SHP77 treated with DMSO at 0.1 percent for 48 hours (cell line): ENCODE results near the gene TPRN.
"Not testable (repeated sequence)": the region's sequence is repeated elsewhere in the genome, so short reads cannot be mapped to it uniquely, and the experiment has no call there.

Source experiments
- DNase-seq: peaks from one replicate; lab custom pipeline; 2025; lab: John Stamatoyannopoulos, UW

The TPRN gene, protein sequence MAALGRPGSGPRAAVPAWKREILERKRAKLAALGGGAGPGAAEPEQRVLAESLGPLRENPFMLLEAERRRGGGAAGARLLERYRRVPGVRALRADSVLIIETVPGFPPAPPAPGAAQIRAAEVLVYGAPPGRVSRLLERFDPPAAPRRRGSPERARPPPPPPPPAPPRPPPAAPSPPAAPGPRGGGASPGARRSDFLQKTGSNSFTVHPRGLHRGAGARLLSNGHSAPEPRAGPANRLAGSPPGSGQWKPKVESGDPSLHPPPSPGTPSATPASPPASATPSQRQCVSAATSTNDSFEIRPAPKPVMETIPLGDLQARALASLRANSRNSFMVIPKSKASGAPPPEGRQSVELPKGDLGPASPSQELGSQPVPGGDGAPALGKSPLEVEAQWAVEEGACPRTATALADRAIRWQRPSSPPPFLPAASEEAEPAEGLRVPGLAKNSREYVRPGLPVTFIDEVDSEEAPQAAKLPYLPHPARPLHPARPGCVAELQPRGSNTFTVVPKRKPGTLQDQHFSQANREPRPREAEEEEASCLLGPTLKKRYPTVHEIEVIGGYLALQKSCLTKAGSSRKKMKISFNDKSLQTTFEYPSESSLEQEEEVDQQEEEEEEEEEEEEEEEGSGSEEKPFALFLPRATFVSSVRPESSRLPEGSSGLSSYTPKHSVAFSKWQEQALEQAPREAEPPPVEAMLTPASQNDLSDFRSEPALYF

DNA sequence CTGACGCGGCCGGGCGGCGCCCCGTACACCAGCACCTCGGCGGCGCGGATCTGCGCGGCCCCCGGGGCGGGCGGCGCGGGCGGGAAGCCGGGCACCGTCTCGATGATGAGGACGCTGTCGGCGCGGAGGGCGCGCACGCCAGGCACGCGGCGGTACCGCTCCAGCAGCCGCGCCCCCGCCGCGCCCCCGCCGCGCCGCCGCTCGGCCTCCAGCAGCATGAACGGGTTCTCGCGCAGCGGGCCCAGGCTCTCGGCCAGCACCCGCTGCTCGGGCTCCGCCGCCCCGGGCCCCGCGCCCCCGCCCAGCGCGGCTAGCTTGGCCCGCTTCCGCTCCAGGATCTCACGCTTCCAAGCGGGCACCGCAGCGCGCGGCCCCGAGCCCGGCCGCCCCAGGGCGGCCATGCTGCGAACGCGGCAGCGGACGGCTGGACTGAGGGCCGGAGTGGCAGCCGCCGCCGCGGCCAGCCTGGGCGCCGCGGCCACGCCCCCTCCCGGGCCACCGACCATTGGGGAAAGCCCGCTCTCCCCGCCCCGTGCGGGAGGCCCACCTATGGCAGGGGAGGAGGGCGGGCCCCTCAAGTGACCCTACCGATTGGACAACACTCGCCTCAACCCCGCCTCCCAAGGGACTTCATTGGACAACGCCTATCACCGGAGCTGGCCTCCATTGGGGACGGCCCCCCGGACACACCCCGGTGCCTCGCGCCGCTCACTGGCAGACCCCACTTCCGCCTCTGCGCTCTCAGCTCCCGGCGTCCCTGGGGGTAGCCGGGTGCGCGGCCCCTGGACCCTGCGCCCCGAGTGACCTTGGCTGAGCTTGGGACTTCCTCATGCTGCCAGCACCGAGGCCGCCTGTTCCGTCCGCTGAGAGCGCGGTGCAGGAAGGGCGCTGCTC, at the start of gene TPRN:
TPRN (minus strand) TSS at position 431 of the 894 bp plus-strand sequence; CDS start at position 401, 30 bp downstream.
- DNase-seq = peak; percentile 95

- DNase-seq = no peak
Observed at GRCh38 chr9:137247916-137248175, 47.3 kb upstream of the TPRN start.

DNA sequence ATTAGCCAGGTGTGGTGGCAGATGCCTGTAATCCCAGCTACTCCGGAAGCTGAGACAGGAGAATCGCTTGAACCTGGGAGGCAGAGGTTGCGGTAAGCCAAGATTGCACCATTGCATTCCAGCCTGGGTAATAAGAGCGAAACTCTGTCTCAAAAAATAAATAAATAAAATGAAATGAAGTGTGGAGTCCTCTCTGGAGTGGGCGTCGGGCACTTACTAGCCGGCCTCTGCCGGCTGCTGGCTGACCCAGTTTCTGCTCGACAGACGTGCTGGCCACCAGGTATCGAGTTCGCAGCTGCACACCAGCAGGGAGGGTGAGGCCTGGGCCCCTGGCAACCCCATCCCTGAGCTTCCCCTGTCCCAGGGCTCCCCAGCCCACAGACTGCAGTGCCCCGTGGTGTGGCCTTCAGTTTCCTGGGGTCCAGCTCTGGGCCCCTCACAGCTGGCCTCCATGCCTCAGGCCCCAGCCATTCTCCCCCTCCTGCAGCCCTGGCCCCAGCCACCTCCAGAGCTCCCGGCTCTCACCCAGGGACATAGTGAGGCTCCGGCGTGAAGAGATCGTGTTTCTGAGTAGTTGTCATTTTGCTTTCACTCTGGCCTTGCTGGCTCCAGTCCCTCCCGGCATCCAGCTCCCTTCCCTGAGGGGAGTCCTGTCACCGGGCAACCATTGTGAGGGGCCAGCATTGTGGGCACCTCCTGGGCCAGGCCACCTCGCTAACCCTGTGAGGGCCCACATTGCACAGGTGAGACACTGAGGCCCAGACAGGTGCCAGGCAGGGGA, 46.8 kb upstream of the TPRN start:
- no peak for DNase-seq

DNA sequence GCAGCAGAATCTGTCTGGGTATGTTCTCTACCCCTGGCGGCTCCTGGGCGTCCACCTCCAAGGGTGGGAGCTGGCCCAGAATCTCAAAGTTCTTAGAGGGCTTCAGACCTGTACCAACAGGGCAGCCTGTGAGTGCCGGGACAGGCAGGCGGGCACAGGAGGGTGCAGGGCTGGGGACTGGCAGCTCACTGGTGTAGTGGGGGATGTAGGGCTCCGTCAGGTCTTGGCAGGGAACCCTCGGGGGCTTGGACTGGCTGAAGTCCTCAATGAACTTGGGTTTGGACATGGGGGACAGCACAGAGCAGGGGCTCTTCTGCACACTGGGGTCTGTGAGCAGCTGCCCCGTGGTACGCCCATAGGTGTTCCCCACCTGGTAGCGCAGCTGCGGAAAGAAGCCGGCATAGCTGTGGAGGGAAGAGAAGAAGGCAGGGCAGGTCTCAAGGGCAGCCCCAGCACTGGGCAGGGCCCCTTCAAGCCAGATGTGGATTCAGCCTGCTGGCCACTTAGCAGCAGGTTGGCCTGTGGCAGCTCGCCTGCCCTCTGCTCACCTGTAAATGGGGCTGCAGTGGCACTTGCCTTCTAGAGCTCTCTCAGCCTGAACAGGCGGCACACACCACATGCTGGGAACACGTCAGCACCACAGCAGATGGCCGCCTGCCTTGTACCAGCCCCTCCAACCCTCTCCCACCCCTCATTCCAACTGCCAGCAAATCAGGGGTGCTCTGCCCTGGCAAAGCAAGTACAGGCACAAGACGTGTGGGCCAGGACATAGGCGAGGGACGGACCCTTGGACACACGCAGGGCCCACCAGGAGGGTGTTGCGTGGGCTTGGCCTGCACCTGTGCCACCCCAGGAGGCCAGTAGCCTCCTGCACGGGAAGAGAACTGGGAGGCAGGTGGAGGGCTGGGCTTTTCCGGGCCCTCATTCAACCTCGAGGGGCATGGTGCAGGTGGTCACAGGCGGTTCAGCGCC, 45.2 kb upstream of the TPRN start:
- no peak for DNase-seq

DNA sequence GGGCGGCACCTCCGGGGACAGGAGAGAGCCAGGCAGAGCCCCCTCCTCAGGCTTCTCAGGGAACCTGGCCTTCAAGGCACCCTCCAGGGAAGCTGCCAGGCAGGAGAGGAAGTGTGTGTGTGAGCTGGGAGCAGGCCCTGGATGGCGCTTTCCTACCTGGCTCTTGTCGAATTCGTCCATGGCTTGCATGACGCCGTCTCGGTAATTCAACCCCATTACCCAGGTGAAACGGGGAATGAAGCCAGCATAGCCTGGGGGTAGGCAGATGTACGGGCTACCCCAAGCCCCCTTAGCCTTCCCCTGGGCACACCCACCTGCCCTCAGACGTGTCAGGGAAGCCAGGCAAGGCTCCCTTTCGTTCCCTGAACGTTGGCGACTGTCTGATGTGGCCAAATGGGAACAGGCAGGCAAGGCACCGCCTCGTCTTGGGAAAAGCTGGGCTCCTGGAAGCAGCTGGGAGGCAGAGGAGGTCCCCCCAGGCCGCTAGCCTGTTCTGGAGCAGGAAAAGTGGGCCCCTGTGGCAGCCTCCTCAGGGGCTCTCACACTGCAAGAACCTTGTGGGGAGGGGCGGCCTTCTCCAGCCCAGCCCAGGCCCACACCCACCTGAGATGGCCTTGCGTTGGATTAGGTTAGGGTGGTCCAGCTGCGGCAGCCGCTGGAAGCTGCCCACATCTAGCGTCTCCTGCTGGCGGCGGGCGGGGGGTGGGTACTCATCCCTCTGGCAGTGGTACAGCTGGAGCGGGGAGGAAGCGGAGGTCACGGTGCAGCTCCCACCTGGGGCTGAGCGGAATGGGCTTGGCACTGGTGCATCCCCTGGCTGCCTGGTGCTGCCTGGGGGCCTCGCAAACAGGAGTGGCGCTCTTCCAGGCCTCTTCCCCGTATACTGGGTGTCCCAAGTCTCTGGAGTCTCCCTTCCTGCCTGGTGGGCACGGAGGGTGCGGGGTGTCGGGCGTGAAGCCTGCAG, 44.2 kb upstream of the TPRN start:
- DNase-seq = no peak

DNA sequence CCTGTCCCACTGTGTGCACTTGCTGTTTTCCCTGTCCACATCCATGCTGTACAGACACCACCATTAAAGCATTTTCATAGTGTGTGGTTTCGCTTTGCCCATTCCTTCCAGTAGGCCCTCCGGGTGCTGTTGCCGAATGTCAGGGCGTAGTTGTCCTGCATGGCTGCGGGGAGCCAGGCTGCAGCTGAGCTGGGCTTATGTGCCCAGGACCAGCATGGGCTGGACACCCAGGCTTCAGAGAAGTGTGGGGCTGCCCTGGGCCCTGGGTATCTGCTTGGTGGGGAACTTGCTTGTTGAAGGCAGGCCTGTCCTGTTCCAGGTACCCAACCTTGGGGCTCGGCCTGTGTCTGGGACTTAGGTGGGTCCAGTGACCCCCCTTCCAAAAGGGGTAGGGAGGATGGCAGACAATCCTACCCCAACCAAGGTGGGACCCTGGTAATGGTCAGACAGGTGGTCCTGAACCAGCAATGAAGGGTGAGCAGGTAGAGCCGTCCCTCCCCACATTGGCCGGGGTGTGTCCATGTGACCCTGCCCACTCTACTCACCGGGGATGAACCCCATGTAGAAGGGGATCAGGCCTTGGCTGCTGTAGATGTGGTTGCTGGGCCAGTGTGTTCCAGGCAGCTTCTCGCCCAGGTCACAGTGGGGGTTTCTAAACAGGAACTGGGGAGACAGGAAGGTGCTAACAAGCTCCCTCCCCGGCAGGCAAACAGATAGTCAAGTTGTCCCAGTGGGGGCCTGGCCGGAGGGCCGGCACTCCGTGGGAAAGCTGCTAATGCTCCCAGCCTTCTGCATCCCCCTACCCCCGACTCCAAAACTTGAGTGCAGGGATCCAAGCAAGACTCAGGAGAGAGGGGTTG, 43.3 kb upstream of the TPRN start:
- no peak for DNase-seq

DNA sequence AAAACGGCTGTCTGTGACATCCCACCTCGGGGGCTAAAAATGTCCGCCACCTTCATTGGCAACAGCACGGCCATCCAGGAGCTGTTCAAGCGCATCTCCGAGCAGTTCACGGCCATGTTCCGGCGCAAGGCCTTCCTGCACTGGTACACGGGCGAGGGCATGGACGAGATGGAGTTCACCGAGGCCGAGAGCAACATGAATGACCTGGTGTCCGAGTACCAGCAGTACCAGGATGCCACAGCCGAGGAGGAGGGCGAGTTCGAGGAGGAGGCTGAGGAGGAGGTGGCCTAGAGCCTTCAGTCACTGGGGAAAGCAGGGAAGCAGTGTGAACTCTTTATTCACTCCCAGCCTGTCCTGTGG, 42.7 kb upstream of the TPRN start:
- not testable (repeated sequence) for DNase-seq

DNA sequence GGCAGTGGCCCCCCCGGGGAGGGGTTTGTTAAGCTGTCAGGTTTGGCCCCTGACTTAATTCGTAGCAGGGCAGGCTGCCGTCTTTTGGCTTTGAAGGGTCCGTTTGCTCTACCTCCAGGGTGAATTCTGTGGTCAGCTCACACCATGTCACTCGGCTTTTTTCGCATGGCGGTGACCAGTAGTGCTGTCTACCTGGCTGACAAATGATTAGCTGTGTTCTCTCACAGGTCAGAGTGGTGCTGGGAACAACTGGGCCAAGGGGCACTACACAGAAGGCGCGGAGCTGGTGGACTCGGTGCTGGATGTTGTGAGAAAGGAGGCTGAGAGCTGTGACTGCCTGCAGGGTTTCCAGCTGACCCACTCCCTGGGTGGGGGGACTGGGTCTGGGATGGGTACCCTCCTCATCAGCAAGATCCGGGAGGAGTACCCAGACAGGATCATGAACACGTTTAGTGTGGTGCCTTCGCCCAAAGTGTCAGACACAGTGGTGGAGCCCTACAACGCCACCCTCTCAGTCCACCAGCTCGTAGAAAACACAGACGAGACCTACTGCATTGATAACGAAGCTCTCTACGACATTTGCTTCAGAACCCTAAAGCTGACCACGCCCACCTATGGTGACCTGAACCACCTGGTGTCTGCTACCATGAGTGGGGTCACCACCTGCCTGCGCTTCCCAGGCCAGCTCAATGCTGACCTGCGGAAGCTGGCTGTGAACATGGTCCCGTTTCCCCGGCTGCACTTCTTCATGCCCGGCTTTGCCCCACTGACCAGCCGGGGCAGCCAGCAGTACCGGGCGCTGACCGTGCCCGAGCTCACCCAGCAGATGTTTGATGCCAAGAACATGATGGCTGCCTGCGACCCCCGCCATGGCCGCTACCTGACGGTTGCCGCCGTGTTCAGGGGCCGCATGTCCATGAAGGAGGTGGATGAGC, 42.0 kb upstream of the TPRN start:
- no peak for DNase-seq

DNA sequence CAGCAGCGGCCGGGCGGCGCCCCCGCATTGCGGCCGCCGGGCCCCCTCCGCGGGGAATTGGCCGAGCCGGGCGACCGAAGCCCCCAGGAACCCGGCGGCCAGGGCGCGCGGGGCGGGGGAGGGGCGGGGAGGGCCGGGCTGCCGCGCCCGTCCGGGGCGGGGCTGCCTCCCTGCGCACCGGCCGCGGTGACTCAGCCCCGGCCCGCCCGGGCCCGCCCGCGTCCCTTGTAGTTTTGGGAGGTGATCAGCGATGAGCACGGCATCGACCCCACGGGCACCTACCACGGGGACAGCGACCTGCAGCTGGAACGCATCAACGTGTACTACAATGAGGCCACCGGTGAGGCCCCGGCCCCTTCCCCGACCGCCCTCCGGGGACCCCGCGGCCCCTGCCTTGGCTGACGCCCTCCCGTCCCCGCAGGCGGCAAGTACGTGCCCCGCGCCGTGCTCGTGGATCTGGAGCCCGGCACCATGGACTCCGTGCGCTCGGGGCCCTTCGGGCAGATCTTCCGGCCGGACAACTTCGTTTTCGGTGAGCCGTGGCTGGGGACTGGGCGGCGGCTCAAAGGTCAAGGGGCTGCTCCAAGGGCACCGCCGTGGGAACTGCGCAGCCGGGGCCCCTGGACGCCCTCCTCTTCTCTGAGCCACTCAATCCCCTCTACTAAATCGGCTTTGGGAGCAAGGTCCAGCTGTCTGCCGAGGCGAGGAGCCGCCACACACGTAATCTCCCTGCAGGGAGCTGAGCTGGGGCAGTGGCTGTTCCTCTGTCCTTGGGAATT, 41.1 kb upstream of the TPRN start:
- no peak for DNase-seq

DNA sequence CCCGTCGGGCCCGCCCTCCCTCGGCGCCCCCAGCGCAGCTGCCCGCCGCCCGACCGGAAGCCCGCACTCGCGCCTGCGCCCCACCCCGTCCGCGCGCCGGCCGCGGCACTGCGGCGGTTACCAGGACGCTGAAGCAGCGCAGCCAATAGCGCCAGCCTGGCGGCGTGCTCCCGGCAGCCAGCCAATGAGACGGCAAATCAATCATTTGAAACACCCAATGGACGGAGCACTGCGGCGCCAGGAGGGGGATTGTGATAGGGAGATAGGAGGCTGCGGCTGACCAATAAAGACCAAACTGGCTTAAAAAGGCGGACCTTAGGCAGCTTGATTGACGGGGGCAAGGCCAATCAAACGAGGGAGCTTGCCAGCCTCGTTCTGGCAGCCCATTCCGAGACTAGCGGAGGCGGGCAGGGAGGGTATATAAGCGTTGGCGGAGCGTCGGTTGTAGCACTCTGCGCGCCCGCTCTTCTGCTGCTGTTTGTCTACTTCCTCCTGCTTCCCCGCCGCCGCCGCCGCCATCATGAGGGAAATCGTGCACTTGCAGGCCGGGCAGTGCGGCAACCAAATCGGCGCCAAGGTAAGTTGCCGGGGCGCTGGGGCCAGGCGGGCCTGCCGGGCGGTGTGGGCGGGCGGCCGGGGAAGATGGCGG, 40.4 kb upstream of the TPRN start, which contains the start of gene TUBB4B:
TUBB4B (plus strand) TSS at position 447 of the 649 bp plus-strand sequence; CDS start at position 521, 74 bp downstream.
- DNase-seq = peak; percentile 99

GRCh38 chr9:137240318-137240840, 39.8 kb upstream of the TPRN start:
- no peak for DNase-seq

- DNase-seq = not testable (repeated sequence)
Observed at GRCh38 chr9:137239541-137240200, 39.1 kb upstream of the TPRN start.

- peak; percentile 70 for DNase-seq
Observed at GRCh38 chr9:137237759-137238726, 37.5 kb upstream of the TPRN start.

- no peak for DNase-seq
Observed at GRCh38 chr9:137236936-137237421, 36.4 kb upstream of the TPRN start.
